Right lobe of liver (tissue), 6 donors: ENCODE measurements around the gene PROK1. TPM values are rescaled to one million over a fixed set of nuclear protein-coding genes. Genes with fewer than 3 reads are reported as not detected.
"Not testable (repeated sequence)": the region's sequence is repeated elsewhere in the genome, so short reads cannot be mapped to it uniquely, and the experiment has no call there.

ENCODE experiments used
- ATAC-seq, 4 donors: fragments of 200-7000 bp; cut with Tn5 transposase; one replicate each; pipeline ENCODE4 v1.9.1; 2020; ENCODE audit warnings: mild to moderate bottlenecking in 4 of 4, moderate library complexity in 4 of 4
- DNase-seq, 3 donors: peaks; one replicate each; pipeline ENCODE4 v3.0.0-alpha.2; 2020
- H3K27ac ChIP-seq, 3 donors: fragments of 200-600 bp; one replicate each; pipeline ENCODE4 v1.8.0; 2022
- H3K27me3 ChIP-seq, 2 donors: fragments of 200-600 bp; one replicate each; pipeline ENCODE4 v1.8.0; 2022
- H3K36me3 ChIP-seq, 4 donors: fragments of 200-600 bp; sonication (generic) in 1 of 4; one replicate each; pipeline versions ENCODE4 v1.5.1 to v1.8.0; 2017 to 2022; ENCODE audit warnings: control low read depth in 1 of 4
- H3K4me1 ChIP-seq, 4 donors: fragments of 200-600 bp; sonication (generic) in 1 of 4; one replicate each; pipeline versions ENCODE4 v1.5.1 to v1.8.0; 2017 to 2022; ENCODE audit warnings: control low read depth in 1 of 4
- H3K4me3 ChIP-seq, 3 donors: fragments of 200-600 bp; one replicate each; pipeline ENCODE4 v1.8.0; 2022
- H3K9me3 ChIP-seq, 4 donors: fragments of 200-600 bp; sonication (generic) in 1 of 4; one replicate each; pipeline versions ENCODE4 v1.5.1 to v1.8.0; 2017 to 2022; ENCODE audit warnings: control low read depth in 1 of 4
- CTCF ChIP-seq, 4 donors: fragments of 200-600 bp in 3 of 4; fragments of 450-650 bp in 1 of 4; IDR thresholded peaks; one replicate each; pipeline versions ENCODE4 v1.5.1 to v1.8.0; 2016 to 2022; ENCODE audit warnings: antibody characterized with exemption in 4 of 4, mild to moderate bottlenecking in 2 of 4
- POLR2A ChIP-seq: fragments of 450-650 bp; IDR thresholded peaks from one replicate; pipeline ENCODE4 v1.6.1; 2017; ENCODE audit warnings: antibody characterized with exemption, mild to moderate bottlenecking
- WGBS: methylation state at CpG from one replicate; pipeline ENCODE4 v1.1.6; 2018; ENCODE audit warnings: low coverage, low lambda C conversion rate; ENCODE audit not compliant: insufficient coverage; ENCODE audit errors: missing lambda C conversion rate; 5-methylcytosine and 5-hydroxymethylcytosine counted together
- intact Hi-C, 2 donors: fragments of 100-400 bp; cut with DNase I; formaldehyde crosslinking; loops; one replicate each; pipeline versions ENCODE4 v1.11.2 to v1.14.1; 2022
- long read RNA-seq: library from polyadenylated mRNA; unstranded; transcript quantifications from one replicate; pipeline ENCODE4 v2.0.0, GENCODE V29; 2019
- total RNA-seq, 6 experiments: library from RNA; depleted of rRNA in 2 of 6; stranded (reverse); fragments of >200 nt in 2 of 6; fragmentation: NEBNext Ultra II Directional in 3 of 6; extraction: Animal tissue kit (Norgen Biotek cat#: 25700) in 3 of 6; gene quantifications; one replicate each; pipeline versions ENCODE4 v1.1.0 to v1.2.4, GENCODE V29; 2016 to 2023
- donor health status: DM: no; HTN: yes; CAD: no.
- donor health status: DM: no; HTN: no; CAD: no.
- donor health status: DM: no; HTN: no; CAD: no.
- donor health status: DM: no; HTN: yes; CAD: no.
- donor health status: DM: no; HTN: yes; CAD: no.

Gene PROK1
- not detected for total RNA-seq
- long read RNA-seq, result 0 reads

- TF ChIP-seq CTCF (IDR thresholded peaks at IDR 0.05), result no peak
- TF ChIP-seq POLR2A, result no peak
- DNase-seq, result no peak
- no peaks in the 10 kb centered on the region for H3K36me3 ChIP-seq
- intact Hi-C loops, result loop anchor here in 1 of 2 donors (5.0 kb wide), 1 partner anchor 34 kb away; no protein-coding TSS in a partner anchor
- no peaks in the 10 kb centered on the region for H3K27me3 ChIP-seq
- ATAC-seq, result no peak
- H3K4me3 ChIP-seq, result no peak within 1 kb of the TSS
- peaks cover 0 to 23% (median 6%) of the 10 kb centered on the region in 4 donors for H3K4me1 ChIP-seq
- H3K9me3 ChIP-seq, result no peaks in the 10 kb centered on the region
- peak within 1 kb of the TSS in 2 of 3 donors; percentile 12 to 56 for H3K27ac ChIP-seq
- 88% methylated on average over 3 of the region's 8 CpGs for WGBS
These were observed at the start of gene PROK1 for GRCh38 chr1:110450929-110451328. Gene PROK1 (plus strand): TSS chr1:110451149. CDS start chr1:110451217, 68 bp downstream.

GRCh38 chr1:110403805-110404204 lies 47.1 kb upstream of the PROK1 start:
- Histone ChIP-seq H3K27me3 (no peaks in the 10 kb centered on the region), H3K4me1 (peaks cover 0 to 23% (median 0%) of the 10 kb centered on the region in 4 donors), H3K36me3 (peaks cover 11 to 67% (median 27%) of the 10 kb centered on the region in 4 donors), H3K4me3 (no peak overlapping the region), H3K27ac (no peak overlapping the region), H3K9me3 (no peaks in the 10 kb centered on the region)
- WGBS, result 91% methylated on average over 5 of the region's 5 CpGs
- ATAC-seq (no peak), DNase-seq (no peak)
- TF ChIP-seq POLR2A, result no peak
- no peak for TF ChIP-seq CTCF (IDR thresholded peaks at IDR 0.05)
- intact Hi-C loops, result no loop called here

GRCh38 chr1:110404401-110404800 lies 46.5 kb upstream of the PROK1 start:
- no peak overlapping the region for H3K27ac ChIP-seq

GRCh38 chr1:110406407-110406806 lies 44.5 kb upstream of the PROK1 start:
- H3K27me3 ChIP-seq, H3K9me3 ChIP-seq, ATAC-seq, DNase-seq: not testable (repeated sequence)
- Histone ChIP-seq H3K4me3 (peak overlapping the region; percentile 89 to 97 (median 96)), H3K27ac (peak overlapping the region in 2 of 3 donors; percentile 95 to 98), H3K36me3 (peaks cover 8 to 45% (median 21%) of the 10 kb centered on the region in 4 donors), H3K4me1 (peaks cover 0 to 28% (median 0%) of the 10 kb centered on the region in 4 donors)
- WGBS, result 72% methylated on average over 15 of the region's 15 CpGs
- intact Hi-C loops, result loop anchor here in 1 of 2 donors (5.0 kb wide), 1 partner anchor 69 kb away; the partner anchor contains the start of gene RBM15

More at GRCh38 chr1:110404401-110404800, 46.5 kb upstream of the PROK1 start:
- ATAC-seq (no peak), DNase-seq (no peak)
- intact Hi-C loops, result no loop called here
- Histone ChIP-seq H3K4me1 (peaks cover 0 to 28% (median 0%) of the 10 kb centered on the region in 4 donors), H3K36me3 (peaks cover 11 to 65% (median 24%) of the 10 kb centered on the region in 4 donors), H3K27me3 (no peaks in the 10 kb centered on the region), H3K4me3 (no peak overlapping the region), H3K9me3 (no peaks in the 10 kb centered on the region)
- WGBS, result 77% methylated on average over 4 of the region's 4 CpGs
- no peak for TF ChIP-seq CTCF (IDR thresholded peaks at IDR 0.05)
- TF ChIP-seq POLR2A, result no peak
